Stimulated activated CD8-positive, alpha-beta memory T cell treated with anti-CD3 and anti-CD28 coated beads, Interleukin-12 subunit alpha, Interleukin-12 subunit beta, amount 100 ng/mL, for 24 hours (primary cell): ENCODE measurements around the gene RNF152.

Source experiments
- DNase-seq: peaks from one replicate; pipeline ENCODE4 v3.0.0-alpha.2; 2020; ENCODE audit errors: extremely low read depth

Gene RNF152

DNA sequence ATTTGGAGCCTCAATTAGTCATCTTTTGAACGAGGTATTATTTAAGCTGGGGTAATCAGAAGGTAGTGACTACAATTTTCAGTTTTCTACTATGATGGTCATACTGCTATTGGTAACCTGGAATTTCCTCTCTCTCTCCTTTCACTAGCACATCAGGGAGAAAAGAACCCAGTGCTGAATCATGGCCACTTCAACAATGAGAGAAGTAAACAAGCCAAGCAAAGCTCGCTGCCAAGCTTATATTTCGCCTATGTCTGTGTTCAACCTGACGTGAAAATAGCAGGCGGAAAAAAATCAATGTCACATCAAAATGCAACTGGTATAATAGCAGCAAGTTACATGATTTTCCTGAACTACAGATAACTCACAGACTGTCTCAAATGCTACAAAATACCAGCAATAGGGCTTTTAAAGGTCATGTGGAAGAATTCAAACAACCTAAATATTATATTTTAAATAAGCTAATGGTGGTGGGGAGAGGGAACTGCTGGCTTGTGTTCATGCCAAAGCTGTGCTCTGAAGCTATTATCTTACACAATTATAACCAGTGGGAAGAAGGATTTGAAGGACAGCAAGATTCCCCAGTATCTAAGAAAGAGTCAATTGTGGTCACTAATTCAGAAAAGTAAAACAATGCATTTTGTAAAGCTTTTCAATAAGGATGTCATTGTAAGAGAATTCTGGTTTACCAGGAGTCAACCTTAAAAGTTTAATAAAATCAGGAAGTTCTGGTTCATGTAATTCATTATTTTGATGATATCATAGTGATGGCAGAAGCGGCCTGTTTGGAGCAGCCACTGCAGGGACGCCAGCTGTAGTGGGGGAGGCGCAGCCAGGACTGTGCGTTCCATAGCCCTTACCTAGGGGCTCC is 38.0 kb downstream of the RNF152 start:
- DNase-seq: no peak

DNA sequence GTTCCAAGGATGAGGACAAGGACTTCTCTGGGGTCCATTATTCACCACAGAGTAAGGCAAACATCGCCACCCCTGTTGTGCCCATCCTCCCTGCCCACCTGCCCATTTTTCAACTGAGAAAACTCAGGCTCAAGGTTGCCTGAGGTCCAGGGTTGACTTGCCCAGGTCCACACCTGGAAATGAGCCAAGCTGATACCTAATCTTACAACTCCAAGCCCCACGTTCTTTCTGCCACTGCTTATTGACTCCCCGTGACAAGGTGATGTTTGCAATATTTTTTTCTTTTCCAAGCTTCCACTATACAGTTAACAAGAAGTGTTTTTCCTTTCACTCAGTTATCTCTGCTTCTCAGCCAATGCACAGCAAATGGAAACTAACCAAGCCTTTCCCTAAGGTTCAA is 39.0 kb downstream of the RNF152 start:
- DNase-seq: no peak

- DNase-seq: no peak
These were observed 40.3 kb downstream of the RNF152 start for GRCh38 chr18:61852496-61852895.

DNA sequence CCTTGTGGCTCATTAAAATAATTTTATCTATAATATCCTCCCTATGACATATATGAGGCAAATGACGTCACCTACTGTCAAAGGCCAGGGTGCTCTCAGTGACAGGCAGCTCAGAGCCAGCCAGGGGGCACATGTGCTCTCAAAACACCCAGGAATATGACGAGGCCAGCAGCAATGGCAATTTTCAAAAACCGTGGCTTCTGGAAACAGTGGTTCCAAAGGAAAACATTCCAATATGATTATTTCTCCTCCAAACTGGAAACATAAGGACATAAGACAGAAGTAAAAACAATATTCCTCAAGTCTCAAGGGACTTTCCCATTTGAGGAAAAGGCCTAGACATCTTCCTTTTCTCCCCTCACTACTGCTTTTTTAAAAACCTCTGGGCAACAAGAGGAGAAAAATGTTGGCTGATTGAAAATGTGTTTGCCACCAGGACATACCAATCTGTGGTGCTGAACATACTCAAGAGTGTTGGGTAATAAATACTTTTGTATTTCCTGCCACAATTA is 40.8 kb downstream of the RNF152 start:
- no peak for DNase-seq

DNA sequence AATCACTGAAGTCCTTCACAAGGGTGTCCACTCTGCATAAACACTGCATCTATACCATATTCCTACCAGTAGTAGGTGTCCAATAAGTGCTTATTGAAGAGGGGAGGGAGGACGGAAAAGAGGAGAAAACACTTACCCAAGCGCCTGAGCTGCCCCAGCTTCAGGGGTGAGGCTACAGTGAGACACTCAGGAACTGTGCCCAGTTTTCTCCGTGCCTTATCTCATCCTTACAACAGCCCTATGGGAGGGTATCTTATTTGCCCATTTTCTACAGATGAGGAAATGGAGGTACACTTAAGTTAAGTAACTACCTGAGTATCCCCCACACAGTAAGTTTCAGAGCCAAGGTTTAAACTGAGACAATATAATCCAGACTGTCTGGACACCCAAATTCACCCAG is 41.5 kb downstream of the RNF152 start:
- DNase-seq: no peak

GRCh38 chr18:61850756-61851155 is 42.1 kb downstream of the RNF152 start:
- no peak for DNase-seq

DNA sequence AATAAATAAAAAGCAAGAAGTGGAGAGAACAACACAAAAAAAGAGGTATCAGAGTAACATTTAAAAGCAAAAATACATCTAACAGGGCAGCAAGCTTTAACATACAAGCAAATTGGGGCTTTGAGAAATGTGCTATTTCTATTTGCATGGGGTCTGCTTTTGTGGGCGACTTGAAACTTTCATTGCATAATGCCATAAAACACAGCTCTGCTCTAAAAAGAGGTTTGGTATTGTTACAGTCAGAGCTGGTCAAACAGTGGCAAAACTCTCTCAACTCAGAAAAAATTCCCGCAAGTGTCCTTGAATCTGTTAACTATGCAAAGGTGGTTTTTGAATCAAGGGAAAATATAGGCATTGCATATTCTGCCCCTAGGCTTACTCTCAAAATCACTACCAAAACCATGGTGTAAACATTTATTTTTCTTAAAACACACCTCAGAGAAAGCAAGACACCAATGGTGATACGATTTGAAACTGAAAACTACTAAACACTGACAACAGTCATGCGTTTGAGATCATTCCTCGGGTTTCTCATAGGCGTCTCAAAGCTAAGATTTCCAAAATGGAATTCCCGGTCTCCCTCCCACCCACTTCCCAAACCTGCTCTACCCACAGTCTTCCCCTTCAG is 45.5 kb downstream of the RNF152 start:
- no peak for DNase-seq

- DNase-seq: no peak
These were observed 47.6 kb downstream of the RNF152 start for GRCh38 chr18:61845197-61845596.

- no peak for DNase-seq
These were observed 48.1 kb downstream of the RNF152 start for GRCh38 chr18:61844726-61845125.

DNA sequence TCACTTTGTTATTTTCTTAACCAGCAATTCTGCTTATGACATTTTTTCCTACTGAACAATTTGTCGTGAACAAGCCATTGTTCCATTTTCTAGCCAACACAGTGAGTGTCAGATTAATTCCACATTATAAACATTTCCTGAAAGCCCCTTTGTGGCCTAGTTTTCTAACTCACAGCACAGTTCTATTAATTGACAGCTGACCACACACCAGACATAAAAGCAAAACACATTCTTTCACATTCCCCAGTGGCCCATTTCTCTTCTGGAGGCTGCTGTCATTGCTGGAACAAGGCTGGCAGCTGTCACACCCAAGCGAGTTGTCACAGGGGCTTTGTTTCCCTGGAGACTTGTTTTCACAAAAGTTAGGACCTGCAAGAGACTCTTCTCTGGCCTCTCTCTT is 50.7 kb downstream of the RNF152 start:
- DNase-seq: no peak

- DNase-seq: no peak
These were observed 51.1 kb downstream of the RNF152 start for GRCh38 chr18:61841706-61842105.

DNA sequence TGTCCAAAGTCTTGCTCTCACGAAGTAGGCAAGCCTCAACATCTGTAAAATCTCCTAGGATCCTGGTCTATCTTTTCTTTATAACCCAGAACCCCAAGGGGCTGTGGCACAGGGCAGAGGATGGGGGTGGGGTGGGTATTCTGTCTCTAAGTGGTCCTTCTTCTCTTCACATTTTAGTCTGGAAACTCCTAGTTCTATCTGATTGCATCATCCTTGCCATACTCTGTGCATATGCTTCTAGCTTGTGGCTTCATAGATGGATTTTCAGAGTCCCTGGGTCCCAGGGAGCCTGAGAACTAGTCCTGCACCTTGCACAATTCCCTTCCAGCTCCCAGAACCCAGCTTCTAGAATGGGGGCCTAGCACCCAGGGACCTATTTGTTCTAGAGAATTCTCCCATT is 52.5 kb downstream of the RNF152 start:
- DNase-seq: no peak

GRCh38 chr18:61838521-61838920 is 54.3 kb downstream of the RNF152 start:
- no peak for DNase-seq

DNA sequence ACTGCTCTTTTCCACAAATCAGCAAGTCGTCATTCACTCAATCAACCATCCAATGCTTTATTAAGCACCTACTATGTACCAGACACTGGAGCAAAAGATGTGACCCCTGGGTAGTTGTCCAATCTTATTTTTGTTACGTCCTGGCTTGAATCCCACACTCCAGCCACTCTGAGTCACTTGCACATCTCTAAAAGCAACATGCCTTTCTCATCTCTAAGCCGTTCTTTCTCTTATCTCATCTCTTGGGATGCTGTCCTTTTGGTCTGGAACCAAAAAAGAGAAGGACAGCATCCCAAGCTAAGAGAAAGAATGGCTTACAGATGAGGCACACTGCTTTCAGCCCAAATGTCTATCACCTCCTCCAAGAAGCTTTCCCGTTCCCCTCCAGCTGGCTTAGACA is 58.8 kb downstream of the RNF152 start:
- no peak for DNase-seq

GRCh38 chr18:61833387-61833786 is 59.4 kb downstream of the RNF152 start:
- no peak for DNase-seq

- no peak for DNase-seq
These were observed 59.9 kb downstream of the RNF152 start for GRCh38 chr18:61832858-61833257.

- no peak for DNase-seq
These were observed 61.7 kb downstream of the RNF152 start for GRCh38 chr18:61831071-61831470.

- DNase-seq: no peak
These were observed 63.7 kb downstream of the RNF152 start for GRCh38 chr18:61829108-61829507.

- no peak for DNase-seq
These were observed 65.2 kb downstream of the RNF152 start for GRCh38 chr18:61827591-61827990.

DNA sequence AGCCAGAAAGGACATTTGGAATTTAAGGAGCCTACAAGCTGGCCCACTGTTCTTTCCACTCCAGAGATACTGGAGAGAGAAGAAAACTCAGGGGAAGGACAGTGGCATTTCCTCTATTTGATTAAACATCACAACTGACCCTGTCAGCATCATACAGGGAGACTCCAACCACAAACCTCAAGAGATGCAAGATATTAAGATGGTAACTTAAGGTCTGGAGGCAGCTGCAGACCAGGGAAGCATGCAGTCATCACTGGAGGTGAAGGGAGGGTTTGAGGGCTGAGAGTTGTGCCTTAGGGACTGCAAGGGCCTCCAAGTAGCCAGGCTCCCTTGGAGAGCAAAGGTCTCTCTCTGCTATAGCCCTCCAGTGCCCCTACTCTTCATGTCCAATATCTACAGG is 67.4 kb downstream of the RNF152 start:
- no peak for DNase-seq

- no peak for DNase-seq
These were observed 68.0 kb downstream of the RNF152 start for GRCh38 chr18:61824733-61825363.

DNA sequence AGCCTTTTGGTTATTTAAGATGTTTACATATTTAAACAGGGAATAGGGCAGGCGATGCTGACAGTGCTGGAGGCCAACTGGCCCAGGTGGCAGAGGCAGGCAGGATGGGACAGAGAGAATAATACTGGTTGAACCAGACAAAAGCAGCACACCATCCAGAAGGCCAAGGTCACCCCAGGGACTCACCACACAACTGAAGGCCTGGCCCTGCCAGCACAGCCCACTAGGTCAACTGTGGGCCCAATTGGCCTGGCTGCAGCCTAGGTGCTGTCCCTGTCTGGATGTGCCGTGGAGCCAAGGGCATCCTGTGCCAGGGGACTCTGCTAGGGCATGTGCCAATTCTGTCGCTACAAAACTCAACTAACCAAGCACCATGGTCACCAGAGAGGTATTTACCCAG is 69.2 kb downstream of the RNF152 start:
- no peak for DNase-seq

DNA sequence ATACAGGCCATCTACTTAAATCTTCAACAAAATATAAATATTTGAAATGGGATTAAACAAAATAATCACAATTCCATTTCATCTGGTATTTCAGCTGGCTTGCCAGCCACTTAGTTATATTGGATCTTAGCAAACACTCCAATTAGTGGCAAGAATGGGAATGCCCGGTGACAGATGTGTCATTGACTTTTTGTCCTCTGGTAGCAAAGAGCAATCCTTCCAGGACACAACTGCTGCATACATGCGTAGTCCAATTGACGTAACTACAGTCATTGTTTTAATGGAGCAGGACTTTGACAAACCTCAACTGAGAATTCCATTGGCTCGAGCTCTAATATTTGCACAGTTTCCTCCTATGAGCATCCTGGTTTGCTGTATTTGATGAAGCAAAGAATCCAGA is 69.9 kb downstream of the RNF152 start:
- no peak for DNase-seq
